ENCODE data around the gene PDIK1L.

PDIK1L gene

DNA sequence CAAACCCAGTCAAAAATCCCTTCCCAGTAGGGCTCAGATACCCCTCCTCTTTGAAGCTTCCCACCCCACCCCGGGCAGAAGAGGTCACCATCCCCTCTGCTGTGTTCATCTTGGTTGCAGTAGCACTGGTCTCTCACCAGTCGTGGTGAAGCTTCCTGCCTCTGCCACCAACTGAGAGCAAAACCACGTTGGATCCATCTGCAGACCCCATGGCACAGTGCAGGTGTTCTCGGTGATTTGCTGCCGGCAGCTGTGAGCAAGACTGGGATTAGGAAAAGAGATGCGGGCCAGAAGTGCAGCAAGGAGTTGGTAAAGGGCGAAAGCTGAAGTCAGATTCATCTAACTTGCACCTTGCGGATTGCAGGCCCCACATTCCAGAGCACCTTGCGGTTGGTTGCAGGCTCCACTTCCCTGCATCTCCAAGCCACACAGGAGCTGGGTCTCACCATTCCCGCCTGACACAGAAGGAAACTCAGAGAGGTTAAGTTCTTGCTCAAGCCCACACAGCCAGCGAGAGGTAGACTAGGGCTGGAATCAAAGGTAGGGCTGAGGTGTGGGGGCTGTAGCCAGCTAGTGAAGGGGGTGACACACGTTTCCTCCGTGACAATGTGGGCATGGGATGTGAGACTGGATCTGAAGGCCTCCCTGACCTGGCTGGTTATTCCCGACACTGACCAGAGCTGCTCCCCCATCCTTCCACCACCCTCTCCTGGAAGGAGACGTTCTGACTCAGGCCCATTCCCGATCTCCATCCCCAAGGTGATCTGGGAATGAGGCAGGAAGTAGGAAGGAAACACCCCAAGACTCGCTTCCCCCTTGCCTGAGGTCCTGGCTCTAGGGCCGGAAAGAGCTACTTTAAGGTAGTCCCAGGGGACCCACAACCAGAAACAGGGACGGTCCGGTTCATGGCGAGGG lies 44.0 kb downstream of the PDIK1L start:
- no peak for DNase-seq (ENCODE audit: low read depth)

DNA sequence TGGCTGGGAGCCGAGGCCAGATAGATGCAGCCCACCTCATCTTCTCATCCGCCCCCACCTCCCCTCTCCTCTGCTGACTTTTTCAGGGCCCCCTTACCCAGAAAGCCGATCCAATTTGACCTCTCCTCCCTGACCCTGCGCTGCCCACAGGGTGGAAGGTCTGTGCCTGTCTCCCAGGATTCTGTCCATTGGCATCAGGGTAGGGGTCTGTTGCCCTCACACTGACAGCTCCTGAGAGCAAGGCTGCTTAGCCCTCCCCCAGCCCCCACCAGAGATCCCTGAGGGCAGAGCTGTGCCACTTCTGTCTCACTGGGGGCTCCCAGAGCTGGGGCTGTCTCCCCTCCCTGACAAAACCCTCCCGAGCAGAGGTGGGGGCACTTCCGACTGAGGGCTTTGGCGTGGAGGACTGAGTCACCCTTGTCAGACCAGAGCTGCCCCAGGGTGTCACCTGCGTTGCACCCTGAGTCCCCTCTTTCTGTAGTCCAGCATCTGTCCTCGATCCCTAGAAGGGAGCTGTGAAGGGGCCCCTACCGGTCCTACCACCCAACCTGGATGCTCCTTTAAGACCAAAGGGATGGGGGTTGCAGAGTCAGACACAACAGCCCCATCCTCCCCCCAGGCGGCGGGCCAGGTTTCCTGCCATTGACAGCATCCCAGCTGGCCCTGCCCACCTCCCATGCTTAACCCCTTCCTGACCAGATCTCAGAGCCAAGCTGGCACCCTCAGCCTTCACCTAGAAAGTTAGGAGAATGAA lies 44.8 kb downstream of the PDIK1L start:
- no peak for DNase-seq (ENCODE audit: low read depth)

DNA sequence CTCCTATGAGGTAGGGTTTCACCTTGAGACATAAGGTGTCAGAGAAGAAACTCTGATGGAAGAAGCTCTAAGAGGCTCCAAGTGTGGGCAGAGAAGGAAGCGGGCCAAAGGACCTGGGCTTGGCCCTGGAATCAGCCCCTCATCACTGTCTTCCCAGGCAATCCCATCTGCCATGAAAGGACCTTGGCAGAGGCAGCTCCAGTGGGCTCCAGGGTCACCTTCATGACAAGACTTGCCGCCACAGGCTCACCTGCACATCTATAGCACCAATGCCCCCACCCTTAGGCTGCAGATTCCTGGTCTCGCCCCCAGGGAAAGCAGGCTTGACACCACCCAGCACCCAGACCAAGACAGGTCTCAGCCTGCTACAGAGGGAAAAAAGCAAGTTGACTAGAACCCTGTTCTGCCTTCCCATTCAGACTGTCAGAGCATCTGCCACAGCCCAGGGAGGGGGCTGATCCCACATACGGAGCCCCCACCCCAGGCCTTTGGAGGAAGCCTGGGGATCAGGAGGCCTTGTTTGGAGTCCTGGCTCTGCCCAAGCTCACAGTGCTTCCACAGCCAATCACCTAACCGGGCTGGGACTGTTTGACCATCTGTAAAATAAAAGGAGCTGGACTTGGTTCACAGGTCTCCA lies 46.8 kb downstream of the PDIK1L start:
- no peak for DNase-seq (ENCODE audit: low read depth)

DNA sequence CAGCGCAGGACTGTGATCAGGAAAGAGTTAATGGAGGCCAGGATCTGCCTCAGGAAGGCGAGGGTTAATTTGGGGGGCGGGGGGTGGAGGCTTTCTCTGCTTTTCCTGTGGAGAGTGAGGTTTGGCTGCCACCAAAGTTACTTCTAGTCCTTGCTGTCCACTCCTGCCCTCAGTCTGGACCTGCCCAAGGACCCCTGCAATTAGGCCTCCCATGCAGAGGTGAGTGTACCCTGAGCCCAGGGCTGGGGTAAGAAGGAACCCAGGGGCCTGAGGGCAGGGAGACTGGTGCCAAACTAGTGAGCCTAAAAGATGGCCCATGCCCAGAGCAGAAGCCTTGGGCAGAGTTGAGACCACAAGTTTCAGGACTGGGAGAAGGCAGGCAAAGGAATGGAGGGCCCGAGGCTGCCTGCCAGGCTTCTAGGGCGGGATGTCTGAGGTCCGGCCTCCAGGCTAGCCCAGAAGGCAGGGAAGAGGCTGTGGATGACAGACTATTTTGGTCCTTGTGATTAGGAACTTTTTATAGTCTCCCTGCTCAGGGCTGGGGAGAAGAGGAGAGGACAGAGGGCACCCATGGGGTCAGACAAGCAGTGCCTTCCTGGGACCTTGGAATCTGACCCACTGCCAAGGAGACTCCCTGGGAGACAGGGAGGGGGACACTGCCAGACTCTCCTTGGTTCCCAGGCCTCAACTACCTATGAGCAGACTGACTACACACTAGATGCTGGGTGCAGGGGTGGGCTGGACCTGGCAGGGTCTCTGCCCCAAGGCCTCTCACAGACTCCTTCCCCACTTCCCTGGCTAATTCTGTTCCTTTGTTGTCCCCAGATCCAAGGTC lies 47.5 kb downstream of the PDIK1L start, which contains the start of gene FAM110D:
Gene FAM110D, plus strand, starts transcription at position 172 of the 835 bp plus-strand sequence. CDS start 2,213 bp downstream, outside the sequence.
- no peak for DNase-seq (ENCODE audit: low read depth)

DNA sequence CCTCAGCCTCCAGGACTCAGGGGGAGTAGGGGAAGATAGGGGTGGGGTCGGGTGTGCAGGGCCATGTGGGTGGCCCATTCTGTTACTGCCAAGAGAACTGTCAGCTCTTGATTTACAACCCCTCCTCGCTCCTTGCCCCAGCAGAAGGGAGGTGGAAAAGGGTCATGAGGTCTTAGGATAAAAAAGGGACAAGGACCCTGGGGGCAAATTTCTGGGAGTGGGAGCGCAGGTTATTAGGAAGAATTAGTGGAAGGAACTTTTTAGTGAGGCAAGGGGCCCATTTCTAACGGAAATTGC lies 48.1 kb downstream of the PDIK1L start:
- no peak for DNase-seq (ENCODE audit: low read depth)

DNA sequence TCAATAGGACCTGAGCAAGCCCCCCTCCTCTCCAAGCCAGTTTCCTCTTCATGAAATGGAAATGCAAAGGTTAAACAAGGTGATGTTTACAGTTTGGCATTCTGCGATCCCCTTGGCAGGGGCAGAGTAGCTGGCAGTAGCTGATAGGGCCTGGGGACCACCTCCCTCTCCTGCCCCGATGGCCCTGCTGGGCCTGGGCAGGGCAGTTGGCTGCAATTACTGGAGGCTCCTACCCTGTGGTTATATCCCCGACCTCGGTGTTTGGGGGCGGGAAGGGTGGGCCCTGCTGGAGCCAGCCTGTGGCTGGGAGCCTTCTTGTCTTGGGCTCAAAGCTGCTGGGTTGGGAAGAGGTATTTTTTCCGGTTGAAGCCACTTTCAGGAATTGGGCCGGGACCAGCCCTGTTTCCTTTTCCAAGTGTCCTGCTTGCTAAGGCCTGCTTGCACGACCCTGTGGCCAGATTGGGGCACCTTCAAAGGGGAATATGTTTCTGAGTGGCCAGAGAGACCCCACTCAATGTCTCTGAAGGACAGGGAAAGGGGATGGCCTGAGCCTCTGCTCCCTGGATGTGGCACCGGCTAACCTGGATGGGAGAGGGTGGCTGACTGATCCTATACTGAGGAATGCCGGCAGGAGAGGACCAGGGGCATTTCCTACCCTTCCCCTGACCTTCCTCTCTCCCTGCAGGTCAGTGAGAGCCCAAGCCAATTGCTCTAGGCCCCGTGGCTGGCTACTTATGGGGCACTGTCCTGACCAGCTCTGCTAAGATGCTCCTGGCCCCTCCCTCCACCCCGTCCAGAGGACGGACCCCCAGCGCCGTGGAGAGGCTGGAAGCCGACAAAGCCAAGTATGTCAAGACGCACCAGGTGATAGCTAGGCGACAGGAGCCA lies 49.1 kb downstream of the PDIK1L start:
- DNase-seq (ENCODE audit: low read depth), result no peak

DNA sequence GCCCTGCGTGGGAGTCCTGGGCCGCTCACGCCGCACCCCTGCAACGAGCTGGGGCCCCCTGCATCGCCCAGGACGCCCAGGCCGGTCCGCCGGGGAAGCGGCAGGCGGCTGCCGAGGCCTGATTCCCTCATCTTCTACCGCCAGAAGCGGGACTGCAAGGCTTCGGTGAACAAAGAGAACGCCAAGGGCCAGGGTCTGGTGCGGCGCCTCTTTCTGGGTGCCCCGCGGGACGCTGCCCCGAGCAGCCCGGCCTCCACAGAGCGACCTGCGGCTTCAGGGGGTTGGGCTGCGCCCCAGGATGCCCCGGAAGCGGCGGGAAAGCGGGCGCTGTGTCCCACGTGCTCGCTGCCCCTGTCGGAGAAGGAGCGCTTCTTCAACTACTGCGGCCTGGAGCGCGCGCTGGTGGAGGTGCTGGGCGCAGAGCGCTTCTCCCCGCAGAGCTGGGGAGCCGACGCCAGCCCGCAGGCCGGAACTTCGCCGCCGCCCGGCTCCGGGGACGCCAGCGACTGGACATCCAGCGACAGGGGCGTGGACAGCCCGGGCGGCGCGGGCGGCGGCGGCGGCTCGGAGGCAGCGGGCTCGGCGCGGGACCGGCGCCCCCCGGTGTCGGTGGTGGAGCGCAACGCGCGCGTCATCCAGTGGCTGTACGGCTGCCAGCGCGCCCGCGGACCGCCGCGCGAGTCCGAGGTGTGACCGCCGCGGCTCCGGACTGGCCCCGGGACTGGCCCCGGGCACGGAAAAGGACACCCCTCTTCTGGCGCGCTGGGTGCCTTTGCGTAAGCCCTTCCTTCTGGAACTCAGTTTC lies 50.0 kb downstream of the PDIK1L start:
- DNase-seq (ENCODE audit: low read depth), result no peak

DNA sequence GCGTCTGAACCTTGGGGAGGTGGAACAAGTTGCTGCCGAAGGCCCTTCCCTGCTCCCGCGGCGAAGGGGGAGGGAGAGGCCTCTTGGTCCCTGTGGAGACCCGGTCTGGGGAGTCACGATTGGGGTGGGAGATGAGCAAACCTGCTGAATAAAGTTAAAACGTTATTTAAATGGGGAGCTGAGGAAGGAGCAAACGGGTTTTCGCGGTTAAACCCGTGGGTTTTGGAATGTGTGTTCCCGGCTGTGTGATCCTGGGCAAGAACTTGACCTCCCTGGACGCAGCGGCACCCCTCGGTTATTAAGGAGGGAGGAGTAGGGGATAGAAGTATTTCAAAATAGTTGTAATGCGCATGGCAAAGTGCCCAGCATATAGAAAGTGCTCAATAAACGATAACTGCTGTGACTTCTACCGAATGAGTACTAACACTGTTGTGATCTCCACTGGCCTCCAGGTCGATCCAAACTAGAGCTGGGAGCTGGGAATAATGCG lies 50.6 kb downstream of the PDIK1L start:
- DNase-seq (ENCODE audit: low read depth), result no peak

DNA sequence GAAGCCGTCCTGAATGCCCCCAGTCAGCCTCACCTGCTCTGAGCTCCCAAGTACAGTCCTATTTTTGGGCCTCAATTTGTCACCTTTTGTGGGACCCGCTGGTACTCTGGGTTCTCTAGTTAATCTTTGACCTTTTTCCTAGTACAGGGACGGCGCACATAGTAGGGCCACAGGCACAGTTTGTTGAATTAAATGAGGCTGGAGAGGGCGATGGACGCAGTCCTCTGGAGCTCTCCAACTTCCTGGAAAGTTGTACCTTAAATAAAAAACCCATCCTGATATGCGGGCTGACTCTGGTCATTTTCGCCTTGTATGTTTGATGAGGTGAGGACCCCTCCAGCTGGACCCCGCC lies 52.0 kb downstream of the PDIK1L start:
- DNase-seq (ENCODE audit: low read depth), result no peak

DNA sequence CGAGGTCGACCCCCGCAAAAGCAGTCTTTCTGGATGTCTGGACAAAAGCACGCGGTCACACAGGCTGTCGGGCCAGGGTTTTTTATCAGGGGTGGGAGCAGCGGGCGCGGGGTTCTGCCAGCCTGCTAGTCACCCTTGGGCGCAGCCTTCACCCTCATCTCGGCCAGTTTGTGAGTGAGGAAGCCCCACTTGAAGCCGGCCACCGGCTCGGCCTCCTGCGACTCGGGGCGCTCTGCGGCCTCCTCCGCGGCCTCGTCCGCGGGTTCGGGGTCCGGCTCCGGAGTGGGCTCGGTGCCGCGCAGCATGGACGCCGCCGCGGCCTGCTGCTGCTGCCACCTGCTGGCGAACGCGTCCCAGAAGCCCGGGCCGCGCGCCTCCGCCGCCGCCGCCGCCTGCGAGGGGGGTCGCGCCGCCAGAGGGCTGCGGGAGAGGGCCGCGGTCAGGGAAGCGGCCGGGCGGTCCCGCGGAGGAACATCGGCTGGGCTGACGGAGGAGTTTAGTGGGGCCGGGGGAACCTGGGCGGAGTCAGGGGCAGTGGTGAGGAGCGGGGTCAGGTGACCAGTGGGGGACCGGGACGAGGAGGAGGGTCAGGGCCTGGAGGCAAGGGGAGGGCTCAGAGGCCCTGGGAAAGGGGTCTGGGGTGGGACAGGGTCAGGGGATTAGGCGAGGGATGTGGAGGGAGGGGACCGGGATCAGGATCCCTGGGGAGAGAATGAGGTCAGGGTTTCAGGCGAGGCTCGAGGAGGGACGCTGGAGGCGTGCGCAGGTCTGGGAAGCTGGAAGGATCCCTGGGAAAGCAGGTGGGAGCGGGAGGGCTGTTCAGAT lies 52.6 kb downstream of the PDIK1L start:
- DNase-seq (ENCODE audit: low read depth), result no peak

DNA sequence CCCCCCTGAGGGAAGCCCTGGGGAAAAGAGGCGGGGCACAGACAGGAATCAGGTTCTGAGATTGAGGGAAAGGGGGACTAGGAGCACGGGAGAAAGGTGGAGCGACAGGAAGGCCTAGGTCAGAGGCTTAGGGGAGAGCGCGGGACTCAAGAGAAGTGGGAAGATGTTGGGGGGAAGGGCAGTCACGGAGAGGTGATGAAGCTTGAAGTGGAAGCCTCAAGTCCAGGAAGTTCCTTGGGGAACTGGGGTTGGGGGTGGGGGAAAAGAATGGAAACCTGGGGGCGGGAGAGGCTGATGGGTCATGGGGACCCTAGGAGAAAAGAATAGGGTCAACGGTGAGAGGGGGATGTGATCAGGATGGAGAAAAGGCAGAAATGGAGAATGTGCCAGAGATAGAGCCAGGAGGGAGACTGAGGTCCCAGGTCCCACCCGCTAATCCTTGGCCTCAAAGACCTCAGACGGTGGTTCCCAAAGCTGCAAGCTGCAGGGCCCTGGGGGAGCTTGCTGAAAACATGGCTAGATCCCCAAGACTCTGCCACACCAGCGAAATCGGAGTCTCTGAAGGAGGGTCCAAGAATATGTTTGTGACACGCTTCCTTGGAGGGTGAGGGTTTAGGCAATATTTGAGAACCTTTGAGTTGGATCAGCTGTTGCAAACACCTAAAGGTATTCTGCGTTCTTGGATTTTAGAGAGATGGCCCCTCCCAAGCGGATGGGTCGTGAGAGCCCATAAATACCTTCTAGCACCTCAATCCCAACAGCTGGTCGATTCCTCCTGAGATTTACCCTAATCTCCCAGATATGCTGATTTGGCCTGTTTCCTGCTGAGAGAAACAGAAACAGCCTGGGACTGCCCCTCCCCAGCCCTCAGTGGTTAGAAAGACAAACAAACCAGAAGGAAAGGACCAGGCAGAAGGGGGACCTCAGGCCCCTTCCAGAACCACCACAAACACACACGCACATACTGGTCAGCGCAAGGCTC lies 53.5 kb downstream of the PDIK1L start:
- DNase-seq (ENCODE audit: low read depth), result no peak

DNA sequence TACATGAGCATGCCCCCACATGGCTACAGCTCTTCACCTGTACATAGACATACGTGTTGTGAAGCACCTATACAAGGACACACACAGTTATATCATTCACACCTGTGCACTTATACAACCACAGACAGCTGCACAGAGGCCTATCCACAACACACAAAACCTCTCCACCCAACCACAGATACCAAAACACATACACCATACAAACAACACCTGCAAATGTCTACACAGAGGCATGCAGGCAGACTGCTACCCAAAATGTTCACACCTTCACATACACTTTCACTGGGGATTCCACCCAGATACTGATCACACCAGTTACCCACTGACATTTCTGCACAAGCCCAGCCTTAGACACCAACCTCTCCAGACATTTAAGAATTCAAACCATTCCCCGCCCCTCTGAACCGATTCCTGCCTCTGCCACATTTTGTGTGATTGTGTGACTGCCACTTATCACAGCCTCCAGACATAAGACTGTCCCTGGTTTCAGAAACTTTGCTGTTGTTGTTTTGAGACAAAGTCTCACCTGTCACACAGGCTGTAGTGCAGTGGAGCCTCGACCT lies 55.2 kb downstream of the PDIK1L start:
- no peak for DNase-seq (ENCODE audit: low read depth)

DNA sequence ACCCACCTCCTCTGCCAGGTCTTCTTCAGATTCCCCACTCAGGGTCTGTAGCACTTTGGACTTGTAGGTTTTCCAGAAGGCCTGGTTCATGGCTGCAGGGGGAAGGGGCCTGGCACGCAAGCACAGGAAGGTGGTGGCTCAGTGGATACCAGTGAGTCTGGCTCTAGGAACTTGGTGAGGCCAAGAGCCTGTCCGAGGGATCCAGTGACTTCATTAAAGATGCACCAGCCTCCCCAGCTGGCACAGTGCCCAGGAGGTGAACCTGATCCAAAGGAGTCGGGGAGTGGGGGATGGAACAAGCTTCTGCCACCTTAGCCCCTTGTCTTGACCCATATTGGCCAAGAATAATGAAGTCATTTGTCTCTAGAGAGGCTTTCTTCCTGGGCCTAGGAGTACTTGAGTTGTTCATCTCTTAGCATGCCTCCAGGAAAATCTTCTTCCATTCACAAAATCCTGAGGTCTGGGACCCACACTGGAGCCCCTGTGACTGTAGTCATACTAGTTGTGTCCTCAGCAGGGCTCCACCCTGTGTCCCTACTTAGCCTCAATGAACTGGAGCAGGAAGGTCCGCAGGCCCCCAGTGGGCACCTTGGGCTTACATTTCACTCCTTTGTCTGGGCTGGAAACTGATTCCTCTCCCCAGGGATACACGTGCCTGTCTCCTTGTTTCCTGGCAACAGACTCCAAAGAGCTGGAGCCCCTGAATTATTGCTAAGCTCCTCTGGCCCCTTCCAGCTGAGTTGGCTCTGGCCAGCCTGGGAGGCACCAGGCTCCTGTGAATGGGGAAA lies 57.0 kb downstream of the PDIK1L start, which contains the start of gene C1orf232:
Gene C1orf232, minus strand, starts transcription at position 554 of the 788 bp plus-strand sequence. Its CDS starts 464 bp downstream, at position 90.
- DNase-seq (ENCODE audit: low read depth), result no peak

DNA sequence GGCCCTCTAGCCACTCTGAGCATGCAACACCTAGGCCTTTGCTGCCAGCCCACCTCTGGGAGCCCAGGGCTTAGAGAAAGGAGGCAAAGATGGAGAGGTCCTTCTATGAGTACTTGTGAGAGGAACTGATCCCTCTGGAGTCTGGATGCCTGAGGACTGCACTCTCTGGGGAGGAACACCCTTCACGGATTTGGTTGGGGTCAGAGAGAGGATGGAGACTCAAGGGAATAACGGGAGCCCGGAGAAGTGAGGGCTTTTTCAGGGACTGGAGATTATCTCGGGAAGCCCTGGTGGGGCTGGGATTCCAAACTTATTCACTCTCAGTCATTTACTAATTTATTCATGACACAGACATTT lies 57.6 kb downstream of the PDIK1L start:
- DNase-seq (ENCODE audit: low read depth), result no peak

DNA sequence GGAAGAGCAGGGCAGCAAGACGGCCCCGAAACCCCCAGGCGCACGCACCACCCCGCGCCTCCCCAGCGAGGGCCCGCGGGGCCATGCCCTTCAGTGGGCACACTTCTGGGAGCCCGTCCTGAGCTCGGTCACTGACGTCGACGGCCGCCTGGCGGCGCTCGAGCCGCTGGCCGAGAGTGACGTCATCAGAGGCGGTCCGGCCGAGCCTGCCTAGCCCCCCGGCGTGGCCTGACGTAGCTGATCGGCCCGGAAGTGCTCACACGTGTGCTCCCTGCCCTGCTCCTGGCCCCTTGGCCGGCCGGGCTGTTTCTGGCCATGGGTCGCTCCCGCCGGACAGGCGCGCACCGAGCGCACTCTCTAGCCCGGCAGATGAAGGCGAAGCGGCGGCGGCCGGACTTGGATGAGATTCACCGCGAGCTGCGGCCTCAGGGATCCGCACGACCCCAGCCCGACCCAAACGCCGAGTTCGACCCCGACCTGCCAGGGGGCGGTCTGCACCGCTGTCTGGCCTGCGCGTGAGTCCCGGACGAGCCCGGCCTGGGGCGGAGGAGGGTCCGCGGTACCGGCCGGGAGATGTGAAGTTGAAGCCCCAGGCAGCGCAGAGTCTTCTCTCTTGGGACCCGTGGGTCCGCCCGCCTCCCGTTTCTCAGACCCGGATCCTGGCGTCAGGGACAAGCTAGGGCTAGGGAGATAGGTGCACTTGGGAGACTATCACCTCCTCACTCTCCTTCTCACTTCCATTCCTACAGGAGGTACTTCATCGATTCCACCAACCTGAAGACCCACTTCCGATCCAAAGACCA lies 58.2 kb downstream of the PDIK1L start, which contains the start of gene ZNF593:
Gene ZNF593, plus strand, starts transcription at position 240 of the 803 bp plus-strand sequence. Its CDS starts 76 bp downstream, at position 316.
- DNase-seq (ENCODE audit: low read depth), result peak; percentile 47

DNA sequence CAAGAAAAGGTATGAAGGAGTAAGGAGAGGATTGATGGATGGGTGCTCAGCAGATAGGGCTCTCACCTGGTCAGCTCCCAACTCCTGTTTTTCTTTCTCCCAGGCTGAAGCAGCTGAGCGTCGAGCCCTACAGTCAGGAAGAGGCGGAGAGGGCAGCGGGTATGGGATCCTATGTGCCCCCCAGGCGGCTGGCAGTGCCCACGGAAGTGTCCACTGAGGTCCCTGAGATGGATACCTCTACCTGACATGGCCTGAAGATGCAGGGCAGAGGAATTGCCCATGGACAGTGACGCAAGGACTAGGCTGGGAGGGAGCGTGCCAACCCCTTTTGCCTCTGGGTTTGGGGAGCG lies 58.8 kb downstream of the PDIK1L start:
- DNase-seq (ENCODE audit: low read depth), result no peak

All from HS-5 (cell line).